Liver (tissue), 9 donors: ENCODE measurements around the gene ENAH. TPM values are rescaled to one million over a fixed set of nuclear protein-coding genes. Genes with fewer than 3 reads are reported as not detected.

Experiments
- DNase-seq: peaks from one replicate; pipeline ENCODE4 v3.0.0-alpha.2; 2017; ENCODE audit warnings: low spot score
- H3K27ac ChIP-seq, 2 donors: one replicate each; pipeline ENCODE4 v1.7.0; 2013; ENCODE audit warnings: inconsistent platforms in 2 of 2, low read length in 2 of 2, control low read depth in 1 of 2, low read depth in 1 of 2, mild to moderate bottlenecking in 1 of 2
- H3K27me3 ChIP-seq, 4 donors: one replicate each; pipeline versions ENCODE4 v1.6.1 to v1.7.0; 2013; ENCODE audit warnings: low read length in 3 of 4, inconsistent platforms in 1 of 4, mild to moderate bottlenecking in 1 of 4, moderate library complexity in 1 of 4; ENCODE audit not compliant: control insufficient read depth in 4 of 4, insufficient read depth in 4 of 4
- H3K36me3 ChIP-seq, 4 donors: one replicate each; pipeline versions ENCODE4 v1.6.1 to v1.7.0; 2013; ENCODE audit warnings: low read length in 3 of 4, mild to moderate bottlenecking in 3 of 4, low read depth in 1 of 4, moderate library complexity in 1 of 4; ENCODE audit not compliant: control insufficient read depth in 4 of 4, insufficient read depth in 3 of 4
- H3K4me1 ChIP-seq, 4 donors: one replicate each; pipeline versions ENCODE4 v1.6.1 to v1.7.0; 2013; ENCODE audit warnings: low read length in 3 of 4, mild to moderate bottlenecking in 3 of 4, moderate library complexity in 1 of 4; ENCODE audit not compliant: control insufficient read depth in 4 of 4, insufficient read depth in 4 of 4
- H3K4me3 ChIP-seq, 3 donors: one replicate each; pipeline versions ENCODE4 v1.6.1 to v1.7.0; 2013; ENCODE audit warnings: low read length in 3 of 3, control low read depth in 1 of 3, low read depth in 1 of 3, mild to moderate bottlenecking in 1 of 3
- H3K9ac ChIP-seq, 2 donors: one replicate each; pipeline ENCODE4 v1.7.0; 2013; ENCODE audit warnings: low read length in 2 of 2, mild to moderate bottlenecking in 2 of 2, moderate library complexity in 2 of 2, control low read depth in 1 of 2, low read depth in 1 of 2
- H3K9me3 ChIP-seq, 4 donors: one replicate each; pipeline versions ENCODE4 v1.6.1 to v1.7.0; 2013; ENCODE audit warnings: low read length in 3 of 4; ENCODE audit not compliant: control insufficient read depth in 4 of 4
- FOXA1 ChIP-seq: IDR thresholded peaks from 2 replicates; pipeline ENCODE4 v1.6.1; 2016; ENCODE audit warnings: antibody characterized with exemption
- FOXA2 ChIP-seq: IDR thresholded peaks from 2 replicates; pipeline ENCODE4 v1.6.1; 2016; ENCODE audit warnings: antibody characterized with exemption
- GABPA ChIP-seq, 2 donors: IDR thresholded peaks in 1 of 2; conservative IDR thresholded peaks in 1 of 2; 2 replicates each; pipeline ENCODE4 v1.6.1; 2016; ENCODE audit warnings: antibody characterized with exemption in 2 of 2, mild to moderate bottlenecking in 1 of 2, moderate library complexity in 1 of 2
- HNF4G ChIP-seq: IDR thresholded peaks from 2 replicates; pipeline ENCODE4 v1.6.1; 2016; ENCODE audit warnings: antibody characterized with exemption
- RAD21 ChIP-seq, 2 donors: IDR thresholded peaks; 2 replicates each; pipeline ENCODE4 v1.6.1; 2016; ENCODE audit warnings: antibody characterized with exemption in 2 of 2, mild to moderate bottlenecking in 2 of 2
- RXRA ChIP-seq, 2 donors: IDR thresholded peaks; 2 replicates each; pipeline ENCODE4 v1.6.1; 2017 to 2018; ENCODE audit warnings: antibody characterized with exemption in 2 of 2, mild to moderate bottlenecking in 1 of 2
- YY1 ChIP-seq: IDR thresholded peaks from 2 replicates; pipeline ENCODE4 v1.6.1; 2016; ENCODE audit warnings: antibody characterized with exemption, mild to moderate bottlenecking
- WGBS: extraction: QIAGEN DNeasy Blood & Tissue Kit; methylation state at CpG from one replicate; pipeline ENCODE4 v1.1.7; 2013; 5-methylcytosine and 5-hydroxymethylcytosine counted together
- polyA plus RNA-seq, 2 donors: library from polyadenylated mRNA; stranded (reverse) in 1 of 2; unstranded in 1 of 2; fragments of 200-250 nt in 1 of 2; fragments of >200 nt in 1 of 2; fragmentation: Nextera tagmentation in 1 of 2; extraction: Ambion mirVana in 1 of 2; gene quantifications; one replicate each; pipeline versions ENCODE4 v1.2.1 to v1.2.3, GENCODE V29; 2013 to 2015
- total RNA-seq, 2 donors: library from RNA; depleted of rRNA; stranded (reverse); fragments of >200 nt; gene quantifications; one replicate each; pipeline ENCODE4 v1.2.3, GENCODE V29; 2014
- TF ChIP-seq, protein P1 (sequence below): IDR thresholded peaks from 2 replicates; pipeline ENCODE4 v1.6.1; 2016; ENCODE audit warnings: antibody characterized with exemption, mild to moderate bottlenecking
- TF ChIP-seq, protein P2 (sequence below): IDR thresholded peaks from 2 replicates; pipeline ENCODE4 v1.6.1; 2016; ENCODE audit warnings: antibody characterized with exemption
- TF ChIP-seq, protein P3 (sequence below): fragments of 150-350 bp; IDR thresholded peaks from 2 replicates; pipeline ENCODE4 v1.5.1; 2017; ENCODE audit warnings: improper control_type of control experiment, low read depth, low read length; ENCODE audit not compliant: missing input control
- TF ChIP-seq, protein P4 (sequence below): IDR thresholded peaks from 2 replicates; pipeline ENCODE4 v1.6.1; 2016; ENCODE audit warnings: antibody characterized with exemption
- donor health status: healthy.
- donor health status: healthy.
- donor health status: healthy.
- donor health status: healthy.
- donor health status: healthy.

ENAH gene
- total and polyA plus RNA-seq, 4 donors: 2.8 to 8.4 (median 4.5) TPM

DNA sequence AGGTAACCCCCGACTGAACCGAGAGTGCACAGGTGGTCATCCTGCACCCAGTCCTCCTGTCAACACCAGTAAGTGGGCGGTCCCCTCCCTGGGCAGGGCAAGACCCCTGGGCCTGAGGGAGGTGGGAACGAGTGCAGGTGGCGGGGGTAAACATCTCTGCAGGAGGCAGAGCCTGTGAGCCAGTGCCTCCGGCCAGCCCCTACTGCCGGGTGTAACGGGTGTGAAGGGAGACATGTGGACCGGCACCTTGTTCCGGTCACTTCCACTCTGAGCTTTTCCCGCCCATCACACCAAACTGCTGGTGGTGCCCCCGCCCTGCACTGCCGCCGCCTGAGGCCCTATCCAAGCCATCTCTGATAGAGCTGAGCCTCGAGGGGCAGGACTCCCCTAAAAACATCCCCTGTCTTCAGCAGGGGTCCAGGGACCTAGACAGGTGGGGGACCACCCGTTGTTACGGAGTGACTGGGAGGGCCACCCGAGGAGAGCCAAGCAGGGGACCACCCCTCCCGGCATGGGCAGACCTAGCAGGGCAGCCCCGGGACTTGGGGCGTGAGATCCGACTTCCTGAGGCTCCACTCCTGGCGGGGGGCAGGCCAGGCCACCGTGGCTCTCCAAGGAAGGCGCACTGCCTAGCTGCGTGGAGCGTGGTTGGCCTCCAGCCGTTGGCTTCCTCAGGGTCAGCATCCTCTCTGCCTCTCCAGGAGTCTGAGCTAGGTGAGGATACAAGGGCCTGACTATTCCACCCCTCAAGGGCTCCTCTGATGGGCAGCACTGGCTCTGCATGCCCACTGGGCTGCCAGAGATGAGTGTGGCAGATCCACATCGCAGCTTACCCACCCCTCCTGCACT, 181.2 kb downstream of the ENAH start:
- no peak for DNase-seq
- Histone ChIP-seq H3K27ac (no peak overlapping the region), H3K36me3 (no peaks in the 10 kb centered on the region), H3K9ac (no peak overlapping the region), H3K4me3 (no peak overlapping the region), H3K4me1 (peaks cover 0 to 7% (median 4%) of the 10 kb centered on the region in 4 donors), H3K27me3 (no peaks in the 10 kb centered on the region), H3K9me3 (no peaks in the 10 kb centered on the region)
- whole genome bisulfite sequencing: 86% methylated on average over 29 of the region's 29 CpGs
- no peak for TF ChIP-seq FOXA2

DNA sequence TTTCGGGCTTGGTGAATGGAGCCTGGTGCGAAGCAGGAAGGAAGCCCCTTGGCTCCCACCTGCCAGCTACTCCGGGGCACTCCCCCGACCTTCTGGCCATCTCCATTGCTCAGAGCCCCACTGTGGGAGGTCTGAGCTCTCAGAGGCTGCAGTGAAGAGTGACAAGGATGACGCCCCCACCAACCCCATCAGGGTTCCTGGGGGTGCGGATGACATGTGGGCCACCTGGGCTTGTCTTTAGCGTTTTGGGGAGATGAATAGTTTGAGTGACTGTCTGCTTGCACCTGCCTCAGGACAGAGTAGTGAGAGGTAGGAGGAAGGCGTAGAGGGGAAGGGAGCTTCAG, 181.8 kb downstream of the ENAH start:
- H3K27ac ChIP-seq: no peak overlapping the region
- H3K4me1 ChIP-seq: peaks cover 0 to 7% (median 4%) of the 10 kb centered on the region in 4 donors
- TF ChIP-seq, protein P1, sequence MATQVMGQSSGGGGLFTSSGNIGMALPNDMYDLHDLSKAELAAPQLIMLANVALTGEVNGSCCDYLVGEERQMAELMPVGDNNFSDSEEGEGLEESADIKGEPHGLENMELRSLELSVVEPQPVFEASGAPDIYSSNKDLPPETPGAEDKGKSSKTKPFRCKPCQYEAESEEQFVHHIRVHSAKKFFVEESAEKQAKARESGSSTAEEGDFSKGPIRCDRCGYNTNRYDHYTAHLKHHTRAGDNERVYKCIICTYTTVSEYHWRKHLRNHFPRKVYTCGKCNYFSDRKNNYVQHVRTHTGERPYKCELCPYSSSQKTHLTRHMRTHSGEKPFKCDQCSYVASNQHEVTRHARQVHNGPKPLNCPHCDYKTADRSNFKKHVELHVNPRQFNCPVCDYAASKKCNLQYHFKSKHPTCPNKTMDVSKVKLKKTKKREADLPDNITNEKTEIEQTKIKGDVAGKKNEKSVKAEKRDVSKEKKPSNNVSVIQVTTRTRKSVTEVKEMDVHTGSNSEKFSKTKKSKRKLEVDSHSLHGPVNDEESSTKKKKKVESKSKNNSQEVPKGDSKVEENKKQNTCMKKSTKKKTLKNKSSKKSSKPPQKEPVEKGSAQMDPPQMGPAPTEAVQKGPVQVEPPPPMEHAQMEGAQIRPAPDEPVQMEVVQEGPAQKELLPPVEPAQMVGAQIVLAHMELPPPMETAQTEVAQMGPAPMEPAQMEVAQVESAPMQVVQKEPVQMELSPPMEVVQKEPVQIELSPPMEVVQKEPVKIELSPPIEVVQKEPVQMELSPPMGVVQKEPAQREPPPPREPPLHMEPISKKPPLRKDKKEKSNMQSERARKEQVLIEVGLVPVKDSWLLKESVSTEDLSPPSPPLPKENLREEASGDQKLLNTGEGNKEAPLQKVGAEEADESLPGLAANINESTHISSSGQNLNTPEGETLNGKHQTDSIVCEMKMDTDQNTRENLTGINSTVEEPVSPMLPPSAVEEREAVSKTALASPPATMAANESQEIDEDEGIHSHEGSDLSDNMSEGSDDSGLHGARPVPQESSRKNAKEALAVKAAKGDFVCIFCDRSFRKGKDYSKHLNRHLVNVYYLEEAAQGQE: no peak
- no peak for TF ChIP-seq FOXA1
- no peak for TF ChIP-seq YY1
- no peak for TF ChIP-seq HNF4G
- TF ChIP-seq, protein P2, sequence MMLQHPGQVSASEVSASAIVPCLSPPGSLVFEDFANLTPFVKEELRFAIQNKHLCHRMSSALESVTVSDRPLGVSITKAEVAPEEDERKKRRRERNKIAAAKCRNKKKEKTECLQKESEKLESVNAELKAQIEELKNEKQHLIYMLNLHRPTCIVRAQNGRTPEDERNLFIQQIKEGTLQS: no peak
- TF ChIP-seq RAD21 (IDR thresholded peaks at IDR 0.05): no peak
- no peak for TF ChIP-seq RXRA (IDR thresholded peaks at IDR 0.05)
- no peak for TF ChIP-seq FOXA2
- no peak for TF ChIP-seq GABPA (IDR thresholded peaks at IDR 0.05 in 1 of 2, conservative IDR thresholded peaks at IDR 0.05 in 1 of 2)
- TF ChIP-seq, protein P3, sequence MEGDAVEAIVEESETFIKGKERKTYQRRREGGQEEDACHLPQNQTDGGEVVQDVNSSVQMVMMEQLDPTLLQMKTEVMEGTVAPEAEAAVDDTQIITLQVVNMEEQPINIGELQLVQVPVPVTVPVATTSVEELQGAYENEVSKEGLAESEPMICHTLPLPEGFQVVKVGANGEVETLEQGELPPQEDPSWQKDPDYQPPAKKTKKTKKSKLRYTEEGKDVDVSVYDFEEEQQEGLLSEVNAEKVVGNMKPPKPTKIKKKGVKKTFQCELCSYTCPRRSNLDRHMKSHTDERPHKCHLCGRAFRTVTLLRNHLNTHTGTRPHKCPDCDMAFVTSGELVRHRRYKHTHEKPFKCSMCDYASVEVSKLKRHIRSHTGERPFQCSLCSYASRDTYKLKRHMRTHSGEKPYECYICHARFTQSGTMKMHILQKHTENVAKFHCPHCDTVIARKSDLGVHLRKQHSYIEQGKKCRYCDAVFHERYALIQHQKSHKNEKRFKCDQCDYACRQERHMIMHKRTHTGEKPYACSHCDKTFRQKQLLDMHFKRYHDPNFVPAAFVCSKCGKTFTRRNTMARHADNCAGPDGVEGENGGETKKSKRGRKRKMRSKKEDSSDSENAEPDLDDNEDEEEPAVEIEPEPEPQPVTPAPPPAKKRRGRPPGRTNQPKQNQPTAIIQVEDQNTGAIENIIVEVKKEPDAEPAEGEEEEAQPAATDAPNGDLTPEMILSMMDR: no peak
- TF ChIP-seq, protein P4, sequence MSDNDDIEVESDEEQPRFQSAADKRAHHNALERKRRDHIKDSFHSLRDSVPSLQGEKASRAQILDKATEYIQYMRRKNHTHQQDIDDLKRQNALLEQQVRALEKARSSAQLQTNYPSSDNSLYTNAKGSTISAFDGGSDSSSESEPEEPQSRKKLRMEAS: no peak

More for the DNA sequence above, 181.8 kb downstream of the ENAH start:
- H3K9ac ChIP-seq: no peak overlapping the region
- H3K36me3 ChIP-seq: no peaks in the 10 kb centered on the region
- H3K4me3 ChIP-seq: no peak overlapping the region
- H3K27me3 ChIP-seq: no peaks in the 10 kb centered on the region
- no peaks in the 10 kb centered on the region for H3K9me3 ChIP-seq
- DNase-seq: no peak
- WGBS: 88% methylated on average over 8 of the region's 8 CpGs
